Adrenal gland (tissue), 5 donors: ENCODE measurements around the gene CBL.

Experiments
- CTCF ChIP-seq, 6 experiments: fragments of 450-650 bp in 4 of 6; fragments of 200-600 bp in 2 of 6; sonication (generic) in 1 of 6; IDR thresholded peaks; 1 replicate in 5 of 6; 2 replicates in 1 of 6; pipeline versions ENCODE4 v1.5.1 to v1.8.0; 2016 to 2021; ENCODE audit warnings: antibody characterized with exemption in 6 of 6, mild to moderate bottlenecking in 2 of 6, moderate library complexity in 1 of 6
- POLR2A ChIP-seq, 2 donors: fragments of 450-650 bp; IDR thresholded peaks; one replicate each; pipeline ENCODE4 v1.6.1; 2017; ENCODE audit warnings: antibody characterized with exemption in 2 of 2, mild to moderate bottlenecking in 2 of 2, moderate library complexity in 1 of 2
- donor health status: DM: no; HTN: no; CAD: no.

- TF ChIP-seq CTCF (IDR thresholded peaks at IDR 0.05) (peak in 1 of 6 experiments; percentile 21), POLR2A (IDR thresholded peaks at IDR 0.05) (no peak)
Observed at GRCh38 chr11:119322360-119322739, 116.2 kb downstream of the CBL start.
